Chondrocyte (in vitro differentiated cells): ENCODE data around the gene NEUROD2. TPM values are rescaled to one million over a fixed set of nuclear protein-coding genes. Genes with fewer than 3 reads are reported as not detected.
A peak's percentile ranks its signal among the peaks of the same experiment; 100 is the strongest.

Source experiments
- DNase-seq: peaks from one replicate; pipeline ENCODE4 v3.0.0; 2021; ENCODE audit warnings: mixed read lengths, low spot score
- H3K27ac Mint-ChIP-seq: one replicate; pipeline ENCODE4 v1.8.0; 2021; ENCODE audit warnings: mild to moderate bottlenecking, moderate library complexity, mixed read lengths; ENCODE audit not compliant: unreplicated experiment
- H3K27me3 Mint-ChIP-seq: 2 replicates; pipeline ENCODE4 v1.8.0; 2021; ENCODE audit warnings: low read depth, mixed read lengths
- H3K36me3 Mint-ChIP-seq: 2 replicates; pipeline ENCODE4 v1.8.0; 2021; ENCODE audit warnings: low read depth, mixed read lengths
- H3K4me1 Mint-ChIP-seq: 2 replicates; pipeline ENCODE4 v1.8.0; 2021; ENCODE audit warnings: low read depth, mild to moderate bottlenecking, mixed read lengths
- H3K4me3 Mint-ChIP-seq: one replicate; pipeline ENCODE4 v1.8.0; 2021; ENCODE audit warnings: mild to moderate bottlenecking, moderate library complexity, mixed read lengths; ENCODE audit not compliant: unreplicated experiment
- H3K9me3 Mint-ChIP-seq: 2 replicates; pipeline ENCODE4 v1.8.0; 2021; ENCODE audit warnings: low read depth, mixed read lengths
- CTCF ChIP-seq: fragments of 200-600 bp; sonication (generic); IDR thresholded peaks from 2 replicates; pipeline ENCODE4 v1.5.0; 2021; ENCODE audit warnings: antibody characterized with exemption, mild to moderate bottlenecking, moderate library complexity
- total RNA-seq: library from RNA; stranded (reverse); gene quantifications from 3 replicates; pipeline ENCODE4 v1.2.1, GENCODE V29; 2021

The NEUROD2 gene
- total RNA-seq, 1 donor from 2014 or later = not detected

- H3K4me3 Mint-ChIP-seq = no peak overlapping the region
- no peak for DNase-seq
Observed at GRCh38 chr17:39621523-39622379, 14.0 kb upstream of the NEUROD2 start.

GRCh38 chr17:39619786-39620101, 12.0 kb upstream of the NEUROD2 start:
- Mint-ChIP-seq H3K4me3 (no peak overlapping the region), H3K9me3 (no peaks in the 10 kb centered on the region), H3K27ac (no peak overlapping the region), H3K4me1 (peaks cover 14% of the 10 kb centered on the region), H3K27me3 (peaks cover 13% of the 10 kb centered on the region), H3K36me3 (no peaks in the 10 kb centered on the region)
- no peak for TF ChIP-seq CTCF
- DNase-seq = no peak

More at GRCh38 chr17:39621523-39622379, 14.0 kb upstream of the NEUROD2 start:
- peaks cover 19% of the 10 kb centered on the region for H3K27me3 Mint-ChIP-seq
- peaks cover 2% of the 10 kb centered on the region for H3K36me3 Mint-ChIP-seq
- H3K27ac Mint-ChIP-seq = no peak overlapping the region
- H3K9me3 Mint-ChIP-seq = no peaks in the 10 kb centered on the region
- TF ChIP-seq CTCF = peak; percentile 100
- H3K4me1 Mint-ChIP-seq = peaks cover 20% of the 10 kb centered on the region

DNA sequence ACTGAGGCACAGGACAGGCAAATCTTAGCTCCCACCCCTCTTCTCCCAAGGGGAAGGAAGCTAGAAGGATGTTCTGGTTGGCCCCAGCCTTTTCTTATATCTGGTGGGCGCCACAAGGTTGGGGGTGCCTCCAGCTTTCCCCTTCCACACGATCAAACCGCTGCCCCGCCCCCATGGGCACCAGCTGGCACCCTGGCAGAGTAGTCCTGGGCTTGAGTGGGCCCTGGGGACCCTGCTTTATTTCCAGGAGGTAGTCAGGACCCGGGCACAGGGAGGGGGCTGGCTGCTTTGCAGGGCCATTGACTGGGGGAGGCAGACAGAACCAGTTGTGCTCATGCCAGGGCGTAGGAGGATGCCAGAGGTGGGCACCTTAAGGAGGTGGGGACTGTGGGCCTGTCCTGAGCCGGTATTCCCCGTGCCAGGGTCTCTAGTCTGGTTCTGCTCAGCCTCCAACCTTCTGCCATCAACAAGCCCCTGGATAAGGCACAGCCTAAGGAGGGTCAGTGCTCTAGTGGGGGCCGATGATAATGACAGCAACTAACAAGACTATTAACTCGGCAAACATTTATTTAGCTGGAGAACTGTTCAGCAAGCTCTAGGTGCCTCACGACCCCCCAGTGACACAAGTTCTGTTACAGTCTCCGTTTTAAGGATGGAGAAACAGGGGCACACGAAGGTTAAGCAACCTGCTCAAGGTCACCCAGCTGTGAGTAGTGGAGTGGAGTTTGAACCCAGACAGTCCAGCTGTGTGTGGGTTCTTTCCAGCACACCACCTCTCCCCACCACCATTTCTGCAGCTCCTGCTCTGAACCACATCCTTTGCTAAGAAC, 11.5 kb upstream of the NEUROD2 start:
- H3K9me3 Mint-ChIP-seq = no peaks in the 10 kb centered on the region
- no peak overlapping the region for H3K27ac Mint-ChIP-seq
- H3K27me3 Mint-ChIP-seq = peaks cover 13% of the 10 kb centered on the region
- no peak overlapping the region for H3K4me3 Mint-ChIP-seq
- TF ChIP-seq CTCF = no peak
- no peaks in the 10 kb centered on the region for H3K36me3 Mint-ChIP-seq
- peaks cover 14% of the 10 kb centered on the region for H3K4me1 Mint-ChIP-seq
- no peak for DNase-seq

- Mint-ChIP-seq H3K36me3 (no peaks in the 10 kb centered on the region), H3K4me3 (peak overlapping the region; percentile 78), H3K27ac (peak overlapping the region; percentile 61), H3K27me3 (peaks cover 13% of the 10 kb centered on the region), H3K9me3 (no peaks in the 10 kb centered on the region), H3K4me1 (peaks cover 14% of the 10 kb centered on the region)
- no peak for DNase-seq
- no peak for TF ChIP-seq CTCF
Observed at GRCh38 chr17:39618246-39618913, 10.7 kb upstream of the NEUROD2 start.
